Esophagus squamous epithelium (tissue), 5 donors: Measurements from ENCODE around the gene SUSD6. TPM values are rescaled to one million over a fixed set of nuclear protein-coding genes. Genes with fewer than 3 reads are reported as not detected.
A peak's percentile ranks its signal among the peaks of the same experiment; 100 is the strongest.

Source experiments
- DNase-seq: peaks from one replicate; lab custom pipeline; 2025; lab: John Stamatoyannopoulos, UW
- H3K27ac ChIP-seq, 4 donors: fragments of 200-600 bp; sonication (generic); one replicate each; pipeline ENCODE4 v1.5.1; 2016 to 2019; ENCODE audit warnings: mild to moderate bottlenecking in 1 of 4
- H3K27me3 ChIP-seq, 4 donors: fragments of 200-600 bp; sonication (generic); 1 replicate in 3 of 4; 2 replicates in 1 of 4; pipeline versions ENCODE4 v1.5.1 to v1.6.0; 2017 to 2021; ENCODE audit warnings: antibody characterized with exemption in 1 of 4
- H3K36me3 ChIP-seq, 3 donors: fragments of 200-600 bp; sonication (generic); one replicate each; pipeline ENCODE4 v1.5.1; 2016 to 2019
- H3K4me1 ChIP-seq, 3 donors: fragments of 200-600 bp; sonication (generic); one replicate each; pipeline ENCODE4 v1.5.1; 2017 to 2019
- H3K4me3 ChIP-seq, 4 donors: fragments of 200-600 bp; sonication (generic); 1 replicate in 3 of 4; 2 replicates in 1 of 4; pipeline ENCODE4 v1.5.1; 2016 to 2019; ENCODE audit warnings: mild to moderate bottlenecking in 2 of 4, moderate library complexity in 1 of 4
- H3K9me3 ChIP-seq, 3 donors: fragments of 200-600 bp; sonication (generic); one replicate each; pipeline ENCODE4 v1.5.1; 2016 to 2019
- POLR2A ChIP-seq, 4 donors: fragments of 450-650 bp; IDR thresholded peaks; one replicate each; pipeline ENCODE4 v1.6.1; 2017; ENCODE audit warnings: antibody characterized with exemption in 4 of 4, mild to moderate bottlenecking in 4 of 4, moderate library complexity in 3 of 4
- WGBS, 2 donors: methylation state at CpG; one replicate each; pipeline ENCODE4 v1.1.5; 2018; 5-methylcytosine and 5-hydroxymethylcytosine counted together
- intact Hi-C: fragments of 100-400 bp; cut with DNase I; formaldehyde crosslinking; loops from one replicate; pipeline ENCODE4 v1.15.0; 2022
- total RNA-seq, 4 donors: library from RNA; depleted of rRNA; stranded (reverse); fragments of >200 nt; gene quantifications; one replicate each; pipeline ENCODE4 v1.1.0, GENCODE V29; 2016
- TF ChIP-seq, protein P1 (sequence below), 6 experiments: fragments of 450-650 bp in 4 of 6; fragments of 200-600 bp in 2 of 6; sonication (generic) in 2 of 6; IDR thresholded peaks; one replicate each; pipeline ENCODE4 v1.5.1; 2016 to 2019; ENCODE audit warnings: antibody characterized with exemption in 6 of 6, mild to moderate bottlenecking in 4 of 6, moderate library complexity in 4 of 6
- donor health status: DM: yes; HTN: yes; CAD: no.

Gene SUSD6
- total RNA-seq, 4 donors from 2014 or later = 22.4 to 43.1 (median 27.8) TPM

DNA sequence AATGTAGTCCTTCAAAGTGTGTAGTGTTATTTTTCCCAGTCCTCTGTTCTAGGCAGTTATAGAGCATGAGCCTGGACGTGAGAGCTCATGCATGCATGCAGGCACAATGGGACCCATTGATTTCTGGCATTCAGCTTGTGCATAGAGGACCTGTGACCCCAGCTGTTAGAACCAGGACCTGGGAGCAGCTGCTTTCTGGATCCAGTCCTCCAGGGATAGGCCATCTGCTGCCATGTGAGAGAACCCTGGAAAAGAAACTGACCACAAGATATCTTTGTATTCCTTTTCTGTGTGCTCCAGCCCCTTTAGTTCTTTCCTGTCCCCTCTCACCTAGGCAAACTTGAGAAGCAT lies 76.9 kb downstream of the SUSD6 start:
- no peak overlapping the region for H3K4me3 ChIP-seq
- WGBS, 2 donors = 89% methylated on average over 1 of the region's 1 CpG; no CpG with 5 or more reads in 1 of the 2 donors
- DNase-seq = no peak

DNA sequence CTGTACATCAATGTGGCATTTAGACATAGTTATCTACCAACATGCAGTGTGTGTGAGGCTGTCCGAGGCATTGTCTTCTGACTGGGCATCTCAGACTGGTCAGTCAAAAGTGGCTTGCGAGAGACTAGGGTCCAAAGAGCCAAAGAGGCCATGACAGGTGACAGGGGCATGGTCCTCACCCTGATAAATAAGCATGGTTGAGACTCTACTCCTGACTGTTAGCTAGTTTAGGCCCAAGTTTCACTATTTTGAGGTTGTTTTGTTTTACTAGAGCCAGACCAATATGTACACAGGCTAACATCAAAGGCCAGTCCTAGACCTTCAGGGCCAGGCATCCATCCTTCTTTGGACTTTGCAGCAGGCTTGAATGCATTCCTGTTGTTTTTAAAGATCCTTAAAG lies 78.6 kb downstream of the SUSD6 start:
- no peak overlapping the region for H3K4me3 ChIP-seq
- no peaks in the 10 kb centered on the region for H3K27me3 ChIP-seq
- intact Hi-C loops = no loop called here
- H3K4me1 ChIP-seq = peaks cover 34 to 63% (median 49%) of the 10 kb centered on the region in 3 donors
- no peak overlapping the region for H3K27ac ChIP-seq
- H3K9me3 ChIP-seq = no peaks in the 10 kb centered on the region
- WGBS, 2 donors = 100% methylated on average over 2 of the region's 2 CpGs
- no peak for TF ChIP-seq POLR2A (IDR thresholded peaks at IDR 0.05)
- TF ChIP-seq, protein P1, sequence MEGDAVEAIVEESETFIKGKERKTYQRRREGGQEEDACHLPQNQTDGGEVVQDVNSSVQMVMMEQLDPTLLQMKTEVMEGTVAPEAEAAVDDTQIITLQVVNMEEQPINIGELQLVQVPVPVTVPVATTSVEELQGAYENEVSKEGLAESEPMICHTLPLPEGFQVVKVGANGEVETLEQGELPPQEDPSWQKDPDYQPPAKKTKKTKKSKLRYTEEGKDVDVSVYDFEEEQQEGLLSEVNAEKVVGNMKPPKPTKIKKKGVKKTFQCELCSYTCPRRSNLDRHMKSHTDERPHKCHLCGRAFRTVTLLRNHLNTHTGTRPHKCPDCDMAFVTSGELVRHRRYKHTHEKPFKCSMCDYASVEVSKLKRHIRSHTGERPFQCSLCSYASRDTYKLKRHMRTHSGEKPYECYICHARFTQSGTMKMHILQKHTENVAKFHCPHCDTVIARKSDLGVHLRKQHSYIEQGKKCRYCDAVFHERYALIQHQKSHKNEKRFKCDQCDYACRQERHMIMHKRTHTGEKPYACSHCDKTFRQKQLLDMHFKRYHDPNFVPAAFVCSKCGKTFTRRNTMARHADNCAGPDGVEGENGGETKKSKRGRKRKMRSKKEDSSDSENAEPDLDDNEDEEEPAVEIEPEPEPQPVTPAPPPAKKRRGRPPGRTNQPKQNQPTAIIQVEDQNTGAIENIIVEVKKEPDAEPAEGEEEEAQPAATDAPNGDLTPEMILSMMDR (IDR thresholded peaks at IDR 0.05) = no peak
- no peak for DNase-seq
- H3K36me3 ChIP-seq = peaks cover 0 to 25% (median 0%) of the 10 kb centered on the region in 3 donors

More for the DNA sequence above, 76.9 kb downstream of the SUSD6 start:
- H3K4me1 ChIP-seq = peaks cover 36 to 63% (median 49%) of the 10 kb centered on the region in 3 donors
- no peak for TF ChIP-seq POLR2A (IDR thresholded peaks at IDR 0.05)
- TF ChIP-seq, protein P1 (IDR thresholded peaks at IDR 0.05) = no peak
- H3K36me3 ChIP-seq = peaks cover 0 to 25% (median 0%) of the 10 kb centered on the region in 3 donors
- intact Hi-C loops = no loop called here
- no peak overlapping the region for H3K27ac ChIP-seq
- H3K27me3 ChIP-seq = no peaks in the 10 kb centered on the region
- H3K9me3 ChIP-seq = no peaks in the 10 kb centered on the region

DNA sequence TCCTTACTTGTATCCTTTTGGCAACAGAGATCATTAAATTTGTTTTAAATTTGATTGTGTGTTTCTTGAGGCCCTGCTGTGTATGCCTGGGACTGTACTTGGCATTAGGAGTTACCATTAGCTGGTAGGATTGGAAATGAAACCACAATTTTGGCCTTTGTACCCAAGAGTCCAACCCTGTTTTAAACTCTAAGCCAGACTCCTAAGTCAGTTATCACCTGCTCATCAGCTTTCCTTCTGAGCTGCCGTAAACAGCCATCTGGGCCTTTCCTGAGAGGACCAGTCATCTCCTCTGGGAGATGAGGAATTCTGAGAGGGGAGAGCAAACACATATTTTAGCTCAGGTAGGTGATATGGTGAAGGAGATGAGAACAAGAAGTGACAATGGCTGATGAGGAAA lies 81.2 kb downstream of the SUSD6 start:
- no peak for TF ChIP-seq POLR2A (IDR thresholded peaks at IDR 0.05)
- TF ChIP-seq, protein P1 (IDR thresholded peaks at IDR 0.05) = no peak
- no peak for DNase-seq
- H3K36me3 ChIP-seq = peaks cover 0 to 25% (median 0%) of the 10 kb centered on the region in 3 donors
- peak overlapping the region; percentile 21 to 91 (median 86) for H3K27ac ChIP-seq
- no peaks in the 10 kb centered on the region for H3K27me3 ChIP-seq
- peaks cover 43 to 68% (median 54%) of the 10 kb centered on the region in 3 donors for H3K4me1 ChIP-seq
- intact Hi-C loops = no loop called here
- H3K9me3 ChIP-seq = no peaks in the 10 kb centered on the region
- WGBS, 2 donors = 57 to 77% methylated on average over 1 of the region's 1 CpG
- H3K4me3 ChIP-seq = no peak overlapping the region

DNA sequence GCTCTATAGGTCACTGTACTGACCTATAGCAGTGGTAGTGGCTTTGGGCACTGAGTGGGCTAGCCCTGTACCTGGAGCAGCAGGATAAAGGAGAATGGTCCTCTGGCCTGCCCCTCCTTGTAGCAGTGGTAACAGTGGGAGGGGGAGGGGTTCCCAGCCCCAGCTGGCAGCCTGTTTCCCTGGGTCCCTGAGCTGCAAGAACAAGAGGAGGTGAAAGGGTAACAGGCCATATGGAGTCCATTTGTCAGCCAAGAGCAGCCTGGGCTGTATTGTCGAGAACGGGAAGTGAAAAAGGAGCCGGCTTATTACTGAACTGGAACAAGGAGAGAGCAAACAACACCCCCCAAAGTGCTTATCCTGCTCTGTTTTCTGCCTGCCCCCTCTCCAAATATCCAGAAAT lies 81.7 kb downstream of the SUSD6 start:
- peak overlapping the region; percentile 21 to 91 (median 86) for H3K27ac ChIP-seq
- peaks cover 0 to 25% (median 0%) of the 10 kb centered on the region in 3 donors for H3K36me3 ChIP-seq
- DNase-seq = no peak
- no peaks in the 10 kb centered on the region for H3K9me3 ChIP-seq
- 47 to 49% methylated on average over 3 of the region's 3 CpGs for WGBS, 2 donors
- TF ChIP-seq, protein P1 (IDR thresholded peaks at IDR 0.05) = no peak
- TF ChIP-seq POLR2A (IDR thresholded peaks at IDR 0.05) = no peak
- no peak overlapping the region for H3K4me3 ChIP-seq
- no peaks in the 10 kb centered on the region for H3K27me3 ChIP-seq
- peaks cover 43 to 68% (median 60%) of the 10 kb centered on the region in 3 donors for H3K4me1 ChIP-seq
- intact Hi-C loops = no loop called here

DNA sequence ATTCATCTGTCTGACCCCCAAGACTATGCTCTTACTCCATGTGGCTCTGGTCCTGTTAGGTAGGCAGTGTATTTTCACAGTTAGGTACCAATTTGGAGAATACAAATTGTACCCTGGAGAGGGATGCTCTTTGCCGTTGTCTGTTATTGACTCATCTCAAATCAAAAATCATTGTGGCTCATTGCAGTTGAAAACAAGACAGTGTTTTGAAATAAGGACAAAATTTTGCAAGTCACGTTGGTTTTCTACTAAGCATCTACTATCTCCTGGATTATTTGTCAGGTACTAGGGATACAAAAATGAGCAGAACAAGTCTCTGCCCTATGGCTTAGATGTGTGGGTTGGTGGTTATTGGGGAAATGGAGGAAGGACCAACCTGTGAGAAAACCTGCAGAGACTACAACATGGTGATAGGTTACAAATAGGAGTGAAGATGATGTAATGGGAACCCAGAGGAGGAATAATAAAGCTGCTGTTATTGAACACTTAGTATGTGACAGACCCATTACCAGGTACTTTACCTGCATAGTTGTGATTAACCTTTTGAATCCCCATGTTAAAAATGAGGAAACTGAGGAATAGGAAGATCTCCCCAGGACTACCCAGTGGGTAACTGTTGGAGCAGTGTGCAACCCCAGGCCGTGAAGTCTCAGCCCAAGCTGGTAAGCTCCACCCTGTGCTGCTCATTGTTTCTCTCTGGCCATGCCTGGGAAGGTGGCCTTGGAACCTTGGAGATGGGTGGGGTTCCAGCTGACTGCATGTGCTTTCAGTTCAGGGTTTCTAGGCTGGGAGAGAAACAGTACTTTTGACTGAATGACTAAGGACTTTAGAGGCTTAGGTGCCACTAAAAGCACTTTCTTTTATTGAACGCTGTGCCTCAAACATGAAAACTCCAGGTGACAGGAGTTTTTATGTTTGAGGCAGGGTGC lies 82.7 kb downstream of the SUSD6 start:
- intact Hi-C loops = no loop called here
- peaks cover 0 to 16% (median 0%) of the 10 kb centered on the region in 3 donors for H3K36me3 ChIP-seq
- no peak overlapping the region for H3K4me3 ChIP-seq
- no peak for DNase-seq
- H3K9me3 ChIP-seq = no peaks in the 10 kb centered on the region
- peak overlapping the region; percentile 80 to 91 (median 86) for H3K27ac ChIP-seq
- TF ChIP-seq, protein P1 (IDR thresholded peaks at IDR 0.05) = no peak
- TF ChIP-seq POLR2A (IDR thresholded peaks at IDR 0.05) = no peak
- no peaks in the 10 kb centered on the region for H3K27me3 ChIP-seq
- WGBS, 2 donors = 45 to 54% methylated on average over 3 to 4 of the region's 4 CpGs
- H3K4me1 ChIP-seq = peaks cover 43 to 71% (median 64%) of the 10 kb centered on the region in 3 donors
